GM12892 (cell line): ENCODE data around the gene APOBEC3A.

Experiments used
- POLR2A ChIP-seq: IDR thresholded peaks from 2 replicates; pipeline ENCODE4 v1.6.1; 2011; ENCODE audit warnings: low read depth, low read length, control low read depth
- POLR2AphosphoS5 ChIP-seq: IDR thresholded peaks from 2 replicates; pipeline ENCODE4 v1.6.1; 2011; ENCODE audit warnings: low read depth, low read length, control low read depth

DNA sequence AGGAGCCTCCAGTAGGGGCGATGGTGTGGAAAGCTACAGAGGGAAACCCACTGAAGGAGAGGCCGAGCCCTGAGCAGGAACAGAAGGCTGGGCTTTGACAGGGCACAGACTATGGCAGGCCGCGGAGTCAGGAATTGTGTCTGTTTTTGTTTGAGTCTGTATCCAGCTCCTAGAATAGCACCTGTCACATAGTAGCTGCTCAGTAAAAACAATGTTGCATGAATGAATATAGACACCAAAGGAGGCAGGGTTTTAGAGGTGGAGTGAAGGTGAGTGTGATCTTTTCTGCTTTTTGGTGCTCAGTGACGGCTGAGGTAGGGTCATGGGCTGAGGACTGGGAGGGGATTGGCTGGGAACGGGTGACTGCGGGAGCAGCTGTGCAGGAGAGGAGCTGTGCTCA is 18.5 kb upstream of the APOBEC3A start:
- TF ChIP-seq POLR2AphosphoS5 (no peak), POLR2A (no peak)
